HCT116 (cell line): ENCODE measurements around the gene TMEM219. TPM values are rescaled to one million over a fixed set of nuclear protein-coding genes. Genes with fewer than 3 reads are reported as not detected.

Source experiments
- ATAC-seq: fragments of 200-7000 bp; cut with Tn5 transposase; 2 replicates; pipeline ENCODE4 v1.9.1; 2020; ENCODE audit warnings: mild to moderate bottlenecking, moderate library complexity
- BruUV-seq: library from RNA; stranded (reverse); fragments of 400-500 nt; replicated peaks from 2 replicates; lab custom pipeline; 2021; lab: Mats Ljungman, UMichigan
- CTCF ChIA-PET: fragments of 300-600 bp; sonication (Branson Sonifier 250); formaldehyde crosslinking; loops from one replicate; lab custom pipeline; 2021; ENCODE audit warnings: antibody characterized with exemption; lab: Charles Lee
- POLR2A ChIA-PET: fragments of 300-600, 350-600 bp; sonication (Branson Sonifier 250); formaldehyde crosslinking; loops from one replicate; lab custom pipeline; 2021; ENCODE audit warnings: antibody characterized with exemption; lab: Charles Lee
- RAD21 ChIA-PET, 2 experiments: fragments of 300-600 bp; sonication (Branson Sonifier 250); formaldehyde crosslinking; loops; one replicate each; lab custom pipeline; 2023; ENCODE audit warnings: low total read pairs in 2 of 2; ENCODE audit not compliant: uncharacterized antibody in 2 of 2, unreplicated experiment in 2 of 2, low non-redundant PET in 1 of 2; lab: Charles Lee
- DNase-seq: peaks from one replicate; pipeline ENCODE4 v3.0.0-alpha.2; 2010; ENCODE audit warnings: low read depth, low spot score
- H2AFZ ChIP-seq: fragments of 200-600 bp; shearing (Covaris generic), sonication (generic); 2 replicates; pipeline ENCODE4 v1.6.1; 2017; ENCODE audit warnings: low read depth, mixed run types, mixed read lengths, antibody characterized with exemption, low read length; ENCODE audit not compliant: poor library complexity, severe bottlenecking
- H3K27ac ChIP-seq: 2 replicates; pipeline ENCODE4 v1.5.1; 2012; ENCODE audit warnings: low read depth, low read length
- H3K27me3 ChIP-seq: fragments of 200-600 bp; sonication (generic); 2 replicates; pipeline ENCODE4 v1.6.1; 2016; ENCODE audit warnings: mixed run types, low read length, mixed read lengths; ENCODE audit not compliant: insufficient read depth
- H3K36me3 ChIP-seq, 2 experiments: fragments of 200-500 bp in 1 of 2; fragments of 200-600 bp in 1 of 2; sonication (Bioruptor generic) in 1 of 2; sonication (generic) in 1 of 2; 2 replicates each; pipeline versions ENCODE4 v1.5.1 to v1.6.1; 2014 to 2016; ENCODE audit warnings: low read length in 2 of 2, inconsistent platforms in 1 of 2, mixed read lengths in 1 of 2, mixed run types in 1 of 2; ENCODE audit not compliant: insufficient read depth in 2 of 2, control insufficient read depth in 1 of 2
- H3K4me1 ChIP-seq, 2 experiments: fragments of 200-600 bp in 1 of 2; sonication (generic) in 1 of 2; 2 replicates each; pipeline versions ENCODE4 v1.5.1 to v1.6.1; 2012 to 2017; ENCODE audit warnings: low read length in 2 of 2, inconsistent platforms in 1 of 2, mild to moderate bottlenecking in 1 of 2, mixed read lengths in 1 of 2, mixed run types in 1 of 2, moderate library complexity in 1 of 2; ENCODE audit not compliant: insufficient read depth in 2 of 2, control insufficient read depth in 1 of 2
- H3K4me2 ChIP-seq: fragments of 200-600 bp; sonication (generic); 2 replicates; pipeline ENCODE4 v1.6.1; 2017; ENCODE audit warnings: mixed run types, low read length, mixed read lengths
- H3K4me3 ChIP-seq, 2 experiments: fragments of 200-600 bp in 1 of 2; sonication (generic) in 1 of 2; replicated peaks in 1 of 2; 2 replicates each; pipeline ENCODE4 v1.5.1; 2011 to 2016; ENCODE audit warnings: low read length in 2 of 2, control low read depth in 1 of 2, low read depth in 1 of 2, mild to moderate bottlenecking in 1 of 2, mixed read lengths in 1 of 2, mixed run types in 1 of 2
- H3K79me2 ChIP-seq: fragments of 200-600 bp; sonication (generic); 2 replicates; pipeline ENCODE4 v1.6.1; 2017; ENCODE audit warnings: mild to moderate bottlenecking, mixed run types, low read length, moderate library complexity, mixed read lengths; ENCODE audit not compliant: insufficient read depth
- H3K9ac ChIP-seq: fragments of 200-600 bp; sonication (generic); 2 replicates; pipeline ENCODE4 v1.6.1; 2016; ENCODE audit warnings: low read length, mixed read lengths
- H3K9me2 ChIP-seq: fragments of 200-600 bp; sonication (generic), shearing (Covaris generic); 2 replicates; pipeline ENCODE4 v1.6.1; 2017; ENCODE audit warnings: mixed run types, mild to moderate bottlenecking, moderate library complexity; ENCODE audit not compliant: insufficient read depth
- H3K9me3 ChIP-seq, 2 experiments: fragments of 200-500 bp in 1 of 2; fragments of 200-600 bp in 1 of 2; sonication (Bioruptor generic) in 1 of 2; sonication (generic) in 1 of 2; 2 replicates each; pipeline ENCODE4 v1.6.1; 2014 to 2017; ENCODE audit warnings: low read length in 2 of 2, mixed read lengths in 2 of 2, inconsistent platforms in 1 of 2, low read depth in 1 of 2, mild to moderate bottlenecking in 1 of 2, mixed run types in 1 of 2, moderate library complexity in 1 of 2; ENCODE audit not compliant: control insufficient read depth in 1 of 2, insufficient read depth in 1 of 2
- H4K20me1 ChIP-seq: fragments of 200-600 bp; sonication (generic), shearing (Covaris generic); 2 replicates; pipeline ENCODE4 v1.6.1; 2017; ENCODE audit warnings: mixed run types, mild to moderate bottlenecking, moderate library complexity; ENCODE audit not compliant: insufficient read depth
- ATF3 ChIP-seq: IDR thresholded peaks from 2 replicates; pipeline ENCODE4 v1.6.1; 2012
- CEBPB ChIP-seq: IDR thresholded peaks from 2 replicates; pipeline ENCODE4 v1.6.1; 2012; ENCODE audit warnings: low read depth
- EZH2 ChIP-seq: fragments of 200-600 bp; sonication (generic); IDR thresholded peaks from 2 replicates; pipeline ENCODE4 v1.6.1; 2017; ENCODE audit warnings: antibody characterized with exemption, mixed run types
- EZH2phosphoT487 ChIP-seq: fragments of 200-600 bp; IDR thresholded peaks from 2 replicates; pipeline ENCODE4 v1.6.1; 2018; ENCODE audit warnings: antibody characterized with exemption, borderline replicate concordance
- FOSL1 ChIP-seq: IDR thresholded peaks from 2 replicates; pipeline ENCODE4 v1.6.1; 2012; ENCODE audit warnings: low read depth
- MAX ChIP-seq: IDR thresholded peaks from 2 replicates; pipeline ENCODE4 v1.6.1; 2012
- POLR2A ChIP-seq: IDR thresholded peaks from 2 replicates; pipeline ENCODE4 v1.7.0; 2011; ENCODE audit warnings: borderline replicate concordance; ENCODE audit not compliant: insufficient read depth, insufficient read length; ENCODE audit errors: extremely low read depth
- POLR2AphosphoS5 ChIP-seq: IDR thresholded peaks from 2 replicates; pipeline ENCODE4 v1.6.1; 2011; ENCODE audit warnings: mild to moderate bottlenecking, low read depth, low read length, moderate library complexity
- SP1 ChIP-seq: IDR thresholded peaks from 2 replicates; pipeline ENCODE4 v1.6.1; 2012; ENCODE audit warnings: low read depth
- SRF ChIP-seq: IDR thresholded peaks from 2 replicates; pipeline ENCODE4 v1.6.1; 2012; ENCODE audit warnings: low read depth
- TCF7L2 ChIP-seq: IDR thresholded peaks from 2 replicates; pipeline ENCODE4 v1.7.0; 2011; ENCODE audit warnings: borderline replicate concordance, inconsistent platforms; ENCODE audit not compliant: insufficient read depth, insufficient read length; ENCODE audit errors: extremely low read depth
- YY1 ChIP-seq: IDR thresholded peaks from 2 replicates; pipeline ENCODE4 v1.6.1; 2011; ENCODE audit warnings: low read length, low read depth, moderate library complexity, mild to moderate bottlenecking; ENCODE audit not compliant: insufficient replicate concordance; ENCODE audit errors: extremely low read depth
- ZBTB33 ChIP-seq: IDR thresholded peaks from 2 replicates; pipeline ENCODE4 v1.6.1; 2011; ENCODE audit warnings: mild to moderate bottlenecking, low read length, moderate library complexity; ENCODE audit not compliant: insufficient replicate concordance; ENCODE audit errors: extremely low read depth
- ZFX ChIP-seq: fragments of 450-650 bp; IDR thresholded peaks from 2 replicates; pipeline ENCODE4 v1.6.1; 2017
- ZNF274 ChIP-seq: fragments of 200-500 bp; sonication (Bioruptor generic); IDR thresholded peaks from 2 replicates; pipeline ENCODE4 v1.6.1; 2014; ENCODE audit warnings: mild to moderate bottlenecking, low read depth, low read length, inconsistent platforms
- intact Hi-C: fragments of 100-400 bp; cut with micrococcal nuclease; formaldehyde crosslinking; loops from 2 replicates; pipeline ENCODE4 v1.10.0; 2022
- total RNA-seq: library from RNA; stranded (reverse); gene quantifications from one replicate; pipeline ENCODE4 v1.2.1, GENCODE V29; 2021; ENCODE audit not compliant: unreplicated experiment

Gene TMEM219
- total RNA-seq, 1 experiment from 2014 or later = 75.5 TPM

- intact Hi-C loops = no loop called here
- Histone ChIP-seq H3K4me3 (no peak overlapping the region), H3K9me2 (no peaks in the 10 kb centered on the region), H3K79me2 (0 out of 2 replicates have a peak, but pooled peaks cover 6% of the 10 kb centered on the region), H3K27ac (no peak overlapping the region), H4K20me1 (no peaks in the 10 kb centered on the region), H3K4me2 (no peak overlapping the region)
- no peak for ATAC-seq
- TF ChIP-seq CEBPB (no peak), ZNF274 (no peak), YY1 (no peak), MAX (no peak), ATF3 (no peak), POLR2A (no peak), POLR2AphosphoS5 (no peak), ZFX (no peak), FOSL1 (no peak), SRF (no peak), EZH2 (no peak), ZBTB33 (no peak), SP1 (no peak), TCF7L2 (no peak), EZH2phosphoT487 (no peak)
- TF ChIP-seq, all 23 proteins: peak for 0
- H3K9me3 ChIP-seq = no peaks in the 10 kb centered on the region
- peaks cover 55 to 63% of the 10 kb centered on the region in 2 experiments for H3K36me3 ChIP-seq
- H3K4me1 ChIP-seq = no peaks in the 10 kb centered on the region
- BruUV-seq = no TSS peak
- CTCF ChIA-PET = no interaction called here
- DNase-seq = no peak
- no peak overlapping the region for H3K9ac ChIP-seq
- POLR2A ChIA-PET = interaction anchor here (2.0 kb wide), 1 partner anchor 13 kb away, joined by 9 read pairs; the partner anchor contains the start of gene TAOK2
- H2AFZ ChIP-seq = no peak overlapping the region
- RAD21 ChIA-PET = no interaction called here
- H3K27me3 ChIP-seq = no peaks in the 10 kb centered on the region
Measured at GRCh38 chr16:29986231-29986630, 24.4 kb downstream of the TMEM219 start.
